PC-9 (cell line): ENCODE results near the gene CHRM1. TPM values are rescaled to one million over a fixed set of nuclear protein-coding genes. Genes with fewer than 3 reads are reported as not detected.
"Not testable (repeated sequence)": the region's sequence is repeated elsewhere in the genome, so short reads cannot be mapped to it uniquely, and the experiment has no call there.

Experiments
- BruUV-seq: library from RNA; stranded (reverse); fragments of 400-500 nt; replicated peaks from 2 replicates; lab custom pipeline; 2021; lab: Mats Ljungman, UMichigan
- CTCF ChIA-PET: fragments of 300-600 bp; sonication (Branson Sonifier 250); formaldehyde crosslinking; loops from one replicate; lab custom pipeline; 2022; ENCODE audit warnings: antibody characterized with exemption; lab: Charles Lee
- POLR2A ChIA-PET: fragments of 300-600 bp; sonication (Branson Sonifier 250); formaldehyde crosslinking; loops from one replicate; lab custom pipeline; 2022; ENCODE audit warnings: antibody characterized with exemption; ENCODE audit not compliant: unreplicated experiment; lab: Charles Lee
- DNase-seq, 2 experiments: peaks; one replicate each; pipeline versions ENCODE4 v3.0.0 to v3.0.0-alpha.2; 2015 to 2022; ENCODE audit warnings: mixed read lengths in 1 of 2
- H2AFZ ChIP-seq: fragments of 200-600 bp; sonication (generic); 2 replicates; pipeline ENCODE4 v1.8.1; 2017; ENCODE audit warnings: antibody characterized with exemption
- H3F3A ChIP-seq: fragments of 200-600 bp; sonication (generic); 2 replicates; pipeline ENCODE4 v1.8.1; 2017; ENCODE audit warnings: antibody characterized with exemption, mild to moderate bottlenecking, low read depth; ENCODE audit not compliant: insufficient read depth
- H3K27ac ChIP-seq: fragments of 200-600 bp; sonication (generic); 2 replicates; pipeline ENCODE4 v1.6.1; 2016; ENCODE audit warnings: mixed run types
- H3K27me3 ChIP-seq: fragments of 200-600 bp; sonication (generic); 2 replicates; pipeline ENCODE4 v1.6.1; 2016; ENCODE audit warnings: low read depth, mixed run types; ENCODE audit not compliant: insufficient read depth
- H3K36me3 ChIP-seq: fragments of 200-600 bp; sonication (generic); 2 replicates; pipeline ENCODE4 v1.6.1; 2016; ENCODE audit warnings: low read depth, mixed run types
- H3K4me1 ChIP-seq: fragments of 200-600 bp; sonication (generic); replicated peaks from 2 replicates; pipeline ENCODE4 v1.6.1; 2016; ENCODE audit warnings: mixed run types; ENCODE audit not compliant: insufficient read depth
- H3K4me2 ChIP-seq: fragments of 200-600 bp; sonication (generic); 2 replicates; pipeline ENCODE4 v1.6.1; 2017; ENCODE audit warnings: mixed run types
- H3K4me3 ChIP-seq: fragments of 200-600 bp; sonication (generic); 2 replicates; pipeline ENCODE4 v1.6.1; 2016; ENCODE audit warnings: mixed run types
- H3K79me2 ChIP-seq: fragments of 200-600 bp; sonication (generic); 2 replicates; pipeline ENCODE4 v1.6.1; 2017; ENCODE audit warnings: low read depth, mixed run types
- H3K9me2 ChIP-seq: fragments of 200-600 bp; sonication (generic); 2 replicates; pipeline ENCODE4 v1.8.1; 2017; ENCODE audit warnings: mild to moderate bottlenecking; ENCODE audit not compliant: insufficient read depth
- H3K9me3 ChIP-seq: fragments of 200-600 bp; sonication (generic); 2 replicates; pipeline ENCODE4 v1.8.1; 2016; ENCODE audit warnings: low read depth; ENCODE audit not compliant: insufficient read depth
- H4K20me1 ChIP-seq: fragments of 200-600 bp; sonication (generic); 2 replicates; pipeline ENCODE4 v1.8.1; 2017; ENCODE audit not compliant: insufficient read depth
- EZH2 ChIP-seq: fragments of 200-600 bp; sonication (generic); IDR thresholded peaks from 2 replicates; pipeline ENCODE4 v1.8.0; 2017; ENCODE audit warnings: antibody characterized with exemption, low read depth
- intact Hi-C: fragments of 100-400 bp; cut with micrococcal nuclease; formaldehyde crosslinking; loops from one replicate; pipeline ENCODE4 v1.10.0; 2022; ENCODE audit not compliant: unreplicated experiment
- total RNA-seq: library from RNA; stranded (reverse); gene quantifications from 2 replicates; pipeline ENCODE4 v1.2.3, GENCODE V29; 2021
- TF ChIP-seq, protein P1 (sequence below): fragments of 200-600 bp; sonication (generic); conservative IDR thresholded peaks from 2 replicates; pipeline ENCODE4 v1.6.1; 2017; ENCODE audit warnings: mixed run types, antibody characterized with exemption, mild to moderate bottlenecking, moderate library complexity

Gene CHRM1
- total RNA-seq, 1 experiment from 2014 or later, result not detected

DNA sequence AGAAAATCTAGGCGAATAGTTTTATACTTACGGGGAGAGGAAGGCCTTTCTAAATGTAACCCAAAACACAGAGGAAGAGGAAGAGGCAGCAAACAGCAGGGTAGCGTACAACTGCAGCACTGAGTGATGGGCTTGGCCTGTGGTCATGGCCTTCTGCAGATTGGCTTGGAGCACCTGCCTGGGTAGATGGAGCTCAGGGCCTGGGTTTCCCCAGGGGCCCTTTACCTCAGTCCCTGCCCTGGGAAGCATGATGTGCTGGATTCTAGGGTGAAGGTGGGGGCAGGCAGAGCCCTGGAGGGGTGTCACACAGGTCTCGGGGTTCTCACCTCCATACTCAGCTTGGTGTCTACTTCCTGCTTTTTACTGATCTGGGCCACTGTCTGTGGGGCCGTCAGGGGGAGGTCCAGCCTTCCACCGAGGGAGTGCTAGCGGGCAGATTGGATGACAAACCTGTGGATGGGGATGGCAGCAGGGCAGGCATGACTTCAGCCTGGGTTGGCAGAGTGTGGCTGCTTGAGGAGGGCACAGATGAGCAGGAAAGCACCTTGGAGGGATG, 27.7 kb upstream of the CHRM1 start:
- Histone ChIP-seq H3K9me3 (0 out of 2 replicates have a peak, but pooled peaks cover 3% of the 10 kb centered on the region), H3F3A (no peaks in the 10 kb centered on the region), H2AFZ (no peak overlapping the region), H3K4me1 (no peaks in the 10 kb centered on the region), H3K27ac (no peak overlapping the region), H3K4me2 (no peak overlapping the region), H3K36me3 (no peaks in the 10 kb centered on the region), H3K9me2 (no peaks in the 10 kb centered on the region), H3K27me3 (peaks cover 63% of the 10 kb centered on the region), H3K4me3 (no peak overlapping the region), H4K20me1 (no peaks in the 10 kb centered on the region), H3K79me2 (no peaks in the 10 kb centered on the region)
- TF ChIP-seq, protein P1, sequence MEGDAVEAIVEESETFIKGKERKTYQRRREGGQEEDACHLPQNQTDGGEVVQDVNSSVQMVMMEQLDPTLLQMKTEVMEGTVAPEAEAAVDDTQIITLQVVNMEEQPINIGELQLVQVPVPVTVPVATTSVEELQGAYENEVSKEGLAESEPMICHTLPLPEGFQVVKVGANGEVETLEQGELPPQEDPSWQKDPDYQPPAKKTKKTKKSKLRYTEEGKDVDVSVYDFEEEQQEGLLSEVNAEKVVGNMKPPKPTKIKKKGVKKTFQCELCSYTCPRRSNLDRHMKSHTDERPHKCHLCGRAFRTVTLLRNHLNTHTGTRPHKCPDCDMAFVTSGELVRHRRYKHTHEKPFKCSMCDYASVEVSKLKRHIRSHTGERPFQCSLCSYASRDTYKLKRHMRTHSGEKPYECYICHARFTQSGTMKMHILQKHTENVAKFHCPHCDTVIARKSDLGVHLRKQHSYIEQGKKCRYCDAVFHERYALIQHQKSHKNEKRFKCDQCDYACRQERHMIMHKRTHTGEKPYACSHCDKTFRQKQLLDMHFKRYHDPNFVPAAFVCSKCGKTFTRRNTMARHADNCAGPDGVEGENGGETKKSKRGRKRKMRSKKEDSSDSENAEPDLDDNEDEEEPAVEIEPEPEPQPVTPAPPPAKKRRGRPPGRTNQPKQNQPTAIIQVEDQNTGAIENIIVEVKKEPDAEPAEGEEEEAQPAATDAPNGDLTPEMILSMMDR, result no peak
- no peak for TF ChIP-seq EZH2
- DNase-seq, result no peak
- BruUV-seq, result no TSS peak
- ChIA-PET POLR2A (no interaction called here), CTCF (no interaction called here)
- intact Hi-C loops, result no loop called here

- CTCF ChIA-PET, H4K20me1 ChIP-seq, H3F3A ChIP-seq, H3K27ac ChIP-seq, DNase-seq, intact Hi-C loops, H3K9me3 ChIP-seq, H3K9me2 ChIP-seq, H3K79me2 ChIP-seq, H3K4me1 ChIP-seq, H3K36me3 ChIP-seq, POLR2A ChIA-PET, H2AFZ ChIP-seq, H3K4me2 ChIP-seq, BruUV-seq, H3K4me3 ChIP-seq: not testable (repeated sequence)
- peaks cover 60% of the 10 kb centered on the region for H3K27me3 ChIP-seq
Measured at GRCh38 chr11:62945538-62945937, 24.4 kb upstream of the CHRM1 start.

- H3K9me2 ChIP-seq, H3K4me1 ChIP-seq, CTCF ChIA-PET, intact Hi-C loops, H2AFZ ChIP-seq, H3K27ac ChIP-seq, H3K4me3 ChIP-seq, DNase-seq, BruUV-seq, H3K79me2 ChIP-seq, H3K9me3 ChIP-seq, H3K36me3 ChIP-seq, H4K20me1 ChIP-seq, H3K4me2 ChIP-seq, H3F3A ChIP-seq: not testable (repeated sequence)
- POLR2A ChIA-PET, result interaction anchor here (0.5 kb wide), 1 partner anchor 804 kb away, joined by 5 read pairs; no protein-coding TSS in a partner anchor
- peaks cover 59% of the 10 kb centered on the region for H3K27me3 ChIP-seq
Measured at GRCh38 chr11:62937528-62937927, 16.4 kb upstream of the CHRM1 start.

DNA sequence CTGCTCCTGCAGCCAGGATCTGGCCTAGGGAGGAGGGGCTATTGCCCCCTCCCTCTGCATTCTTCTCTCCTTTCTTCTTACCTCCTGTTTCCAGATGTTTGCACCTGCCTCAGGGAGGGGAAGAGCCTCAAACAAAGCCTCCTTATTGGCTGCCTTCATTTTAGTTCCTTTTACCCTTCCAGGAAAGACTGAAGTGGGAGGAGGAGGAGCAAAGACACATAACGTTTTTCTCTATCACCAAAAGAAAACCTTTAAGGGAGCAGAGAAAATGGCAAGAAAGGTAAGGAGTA, 13.3 kb upstream of the CHRM1 start:
- H3K27me3 ChIP-seq, result peaks cover 43% of the 10 kb centered on the region
- H3K79me2 ChIP-seq, result no peaks in the 10 kb centered on the region
- H3F3A ChIP-seq, result no peaks in the 10 kb centered on the region
- no peak overlapping the region for H3K4me3 ChIP-seq
- no peak overlapping the region for H3K4me2 ChIP-seq
- H3K36me3 ChIP-seq, result no peaks in the 10 kb centered on the region
- no peak overlapping the region for H2AFZ ChIP-seq
- H3K4me1 ChIP-seq, result no peaks in the 10 kb centered on the region
- BruUV-seq, result no TSS peak
- TF ChIP-seq, protein P1, result no peak
- TF ChIP-seq EZH2, result no peak
- H3K27ac ChIP-seq, result no peak overlapping the region
- intact Hi-C loops, result no loop called here
- no peaks in the 10 kb centered on the region for H3K9me2 ChIP-seq
- ChIA-PET CTCF (no interaction called here), POLR2A (no interaction called here)
- H4K20me1 ChIP-seq, result no peaks in the 10 kb centered on the region
- DNase-seq, result no peak
- H3K9me3 ChIP-seq, result no peaks in the 10 kb centered on the region
